MV-4-11 (cell line): Measurements from ENCODE around the gene ARHGAP19.
A peak's percentile ranks its signal among the peaks of the same experiment; 100 is the strongest.

ENCODE experiments used
- DNase-seq: peaks from one replicate; lab custom pipeline; 2025; lab: John Stamatoyannopoulos, UW

Gene ARHGAP19

GRCh38 chr10:97192952-97193435, 99.4 kb downstream of the ARHGAP19 start:
- DNase-seq, result no peak

- DNase-seq, result no peak
Observed at GRCh38 chr10:97190450-97190849, 102.0 kb downstream of the ARHGAP19 start.

GRCh38 chr10:97188261-97188711, 104.2 kb downstream of the ARHGAP19 start:
- DNase-seq, result peak; percentile 35

GRCh38 chr10:97186911-97187310, 105.5 kb downstream of the ARHGAP19 start:
- DNase-seq, result no peak

GRCh38 chr10:97185326-97186058, 106.9 kb downstream of the ARHGAP19 start, which contains the start of gene SLIT1:
SLIT1 (minus strand) TSS chr10:97185959; CDS start chr10:97185674, 285 bp downstream.
- DNase-seq, result no peak

- no peak for DNase-seq
Observed at GRCh38 chr10:97184971-97185325, 107.5 kb downstream of the ARHGAP19 start.

GRCh38 chr10:97183314-97183713, 109.1 kb downstream of the ARHGAP19 start:
- DNase-seq, result no peak

- no peak for DNase-seq
Observed at GRCh38 chr10:97182288-97182990, 110.0 kb downstream of the ARHGAP19 start.

GRCh38 chr10:97180986-97181385, 111.5 kb downstream of the ARHGAP19 start:
- no peak for DNase-seq

GRCh38 chr10:97180363-97180755, 112.1 kb downstream of the ARHGAP19 start:
- no peak for DNase-seq

GRCh38 chr10:97179731-97180362, 112.6 kb downstream of the ARHGAP19 start:
- DNase-seq, result no peak

- DNase-seq, result no peak
Observed at GRCh38 chr10:97179311-97179710, 113.1 kb downstream of the ARHGAP19 start.

- no peak for DNase-seq
Observed at GRCh38 chr10:97178074-97178473, 114.4 kb downstream of the ARHGAP19 start.

- DNase-seq, result no peak
Observed at GRCh38 chr10:97176226-97176625, 116.2 kb downstream of the ARHGAP19 start.

- no peak for DNase-seq
Observed at GRCh38 chr10:97175586-97175985, 116.9 kb downstream of the ARHGAP19 start.

GRCh38 chr10:97174941-97175340, 117.5 kb downstream of the ARHGAP19 start:
- no peak for DNase-seq

- DNase-seq, result no peak
Observed at GRCh38 chr10:97174276-97174775, 118.1 kb downstream of the ARHGAP19 start.

GRCh38 chr10:97173036-97173435, 119.4 kb downstream of the ARHGAP19 start:
- no peak for DNase-seq
